GM20431 (cell line): ENCODE measurements around the gene RPS15A.

ENCODE experiments used
- in situ Hi-C: fragments of 300-500 bp; cut with MseI, MboI; formaldehyde crosslinking; loops from one replicate; pipeline ENCODE4 v1.15.0; 2020; ENCODE audit warnings: low sequenced_read_pairs; ENCODE audit not compliant: unreplicated experiment

The RPS15A gene

DNA sequence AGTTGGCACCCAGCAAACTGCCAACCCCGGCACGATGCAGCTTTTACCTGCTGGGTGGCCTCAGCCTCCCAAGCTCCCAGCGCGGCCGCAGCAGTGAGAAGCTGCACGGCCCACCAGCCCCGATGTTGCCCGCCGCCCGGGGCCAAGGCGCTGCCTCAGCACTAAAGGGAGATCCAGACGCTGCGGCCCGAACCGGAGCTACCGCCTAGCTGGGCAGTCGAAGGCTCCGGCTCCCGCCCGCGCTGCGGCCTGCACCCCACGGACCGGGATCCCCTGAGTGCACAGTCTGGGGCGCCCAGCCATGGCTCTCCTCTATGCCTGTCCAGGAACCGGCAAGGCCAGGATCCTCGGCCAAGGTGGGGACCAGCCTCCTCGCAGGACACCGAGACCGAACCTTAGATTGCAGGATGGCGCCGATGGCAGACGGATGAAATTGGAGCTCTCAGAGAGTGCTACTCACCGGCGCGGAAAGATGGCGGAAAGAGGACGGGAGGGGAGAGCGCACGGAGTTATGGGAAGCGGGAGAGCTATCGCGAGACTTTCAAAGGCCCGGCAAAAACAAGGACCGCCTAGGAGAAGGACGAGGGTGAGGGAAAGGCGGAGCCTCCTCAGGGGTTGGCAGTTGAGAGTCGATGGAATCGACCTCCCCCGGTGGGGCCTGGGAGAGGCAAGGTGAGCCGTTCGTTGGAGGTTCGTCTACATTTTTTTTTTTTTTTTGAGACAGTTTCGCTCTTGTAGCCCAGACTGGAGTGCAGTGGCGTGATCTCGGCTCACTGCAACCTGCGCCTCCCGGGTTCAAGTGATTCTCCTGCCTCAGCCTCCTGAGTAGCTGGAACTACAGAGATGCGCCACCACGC, at the start of gene RPS15A:
Gene RPS15A (minus strand): TSS at position 485 of the 857 bp plus-strand sequence. CDS start 1,221 bp downstream, outside the sequence.
- in situ Hi-C loops: no loop called here

DNA sequence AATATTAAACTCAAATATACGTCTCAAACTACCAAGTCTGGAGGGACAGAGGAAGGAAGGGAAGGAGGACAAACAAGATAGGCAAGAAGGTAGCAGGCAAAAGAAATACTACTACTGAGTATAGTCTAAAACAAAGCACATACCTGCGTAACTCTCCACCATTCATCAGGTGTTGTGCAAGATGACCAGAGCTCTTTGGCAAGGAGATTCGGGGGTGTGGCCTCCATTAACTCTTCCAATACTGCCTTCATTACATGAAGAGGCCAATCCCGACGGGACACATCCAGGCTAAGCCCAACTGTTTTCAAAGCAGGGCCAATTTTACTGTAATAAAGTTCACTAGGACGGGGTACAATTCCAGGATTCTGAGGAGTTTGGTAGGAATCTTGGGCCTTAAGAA, 49.4 kb upstream of the RPS15A start:
- in situ Hi-C loops: no loop called here

DNA sequence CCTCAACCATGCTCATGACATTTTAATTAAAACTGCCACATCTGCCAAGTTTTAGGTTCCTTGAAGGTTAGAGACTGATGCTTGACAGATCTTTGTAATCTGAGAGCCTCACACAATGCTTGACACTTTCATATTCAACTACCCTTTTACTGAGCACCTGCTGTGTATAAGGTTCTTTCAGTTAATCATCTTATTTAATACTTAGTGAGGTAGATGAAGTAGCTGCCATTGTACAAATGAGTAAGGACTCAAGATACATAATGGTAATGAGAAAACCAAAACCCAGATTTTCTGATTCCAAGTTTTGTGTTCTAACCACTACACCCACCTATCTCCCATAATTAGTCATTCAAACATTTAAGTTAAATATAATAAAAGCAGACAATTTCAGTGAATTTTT, 46.6 kb upstream of the RPS15A start:
- in situ Hi-C loops: no loop called here

DNA sequence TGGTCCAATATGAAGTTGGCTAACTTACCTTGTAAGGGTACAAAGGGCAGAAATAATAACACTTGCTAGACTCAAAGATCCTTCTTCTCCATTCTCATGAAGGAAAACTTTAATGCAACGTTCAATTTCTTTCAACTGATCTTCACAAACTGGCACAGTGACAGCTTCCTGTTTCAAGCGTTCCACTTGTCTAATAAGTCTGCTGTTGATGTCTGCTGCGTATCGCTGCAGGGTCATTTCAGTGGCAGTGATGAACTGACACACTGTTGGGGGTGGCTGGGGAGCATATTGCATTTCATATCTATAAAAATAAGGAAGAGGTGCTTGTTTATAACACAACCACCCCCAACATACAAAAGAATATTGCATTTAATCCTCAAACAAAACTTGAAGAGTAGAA, 44.7 kb upstream of the RPS15A start:
- in situ Hi-C loops: no loop called here

DNA sequence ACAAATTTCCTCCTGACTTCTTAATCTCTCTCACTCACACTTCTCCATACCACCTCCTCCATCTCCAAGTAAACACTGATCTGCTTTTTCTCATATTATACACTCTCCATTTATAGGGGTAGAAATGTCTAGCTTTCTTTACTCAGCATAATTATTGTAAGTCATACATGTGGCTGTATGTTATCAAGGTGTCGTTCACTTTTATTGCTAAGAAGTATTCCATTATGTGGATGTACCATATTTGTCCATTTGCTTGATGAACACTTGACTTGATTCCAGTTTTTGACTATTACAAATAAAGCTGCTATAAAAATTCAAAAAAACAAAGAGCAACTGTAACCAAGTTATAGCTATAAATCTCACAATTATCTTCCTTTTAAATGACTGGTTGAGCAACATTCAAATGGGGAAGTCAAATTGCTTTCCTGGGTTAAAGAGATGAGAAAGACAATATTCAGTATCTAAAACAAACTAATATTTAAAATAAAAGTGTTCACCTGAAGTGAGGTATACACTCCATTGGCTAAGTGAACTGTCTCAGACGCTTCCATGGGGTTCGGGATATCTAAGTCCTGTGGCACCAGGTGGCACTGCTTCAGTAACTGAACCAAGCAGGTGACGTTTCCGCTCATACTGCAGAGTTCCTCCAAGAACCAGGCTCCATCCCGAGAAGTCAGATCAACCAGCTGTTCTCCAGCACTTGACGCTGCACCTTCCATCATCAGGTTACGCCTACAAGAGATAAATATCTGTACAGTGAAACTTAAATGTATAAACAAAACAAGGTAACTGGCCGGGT, 43.8 kb upstream of the RPS15A start:
- in situ Hi-C loops: no loop called here

DNA sequence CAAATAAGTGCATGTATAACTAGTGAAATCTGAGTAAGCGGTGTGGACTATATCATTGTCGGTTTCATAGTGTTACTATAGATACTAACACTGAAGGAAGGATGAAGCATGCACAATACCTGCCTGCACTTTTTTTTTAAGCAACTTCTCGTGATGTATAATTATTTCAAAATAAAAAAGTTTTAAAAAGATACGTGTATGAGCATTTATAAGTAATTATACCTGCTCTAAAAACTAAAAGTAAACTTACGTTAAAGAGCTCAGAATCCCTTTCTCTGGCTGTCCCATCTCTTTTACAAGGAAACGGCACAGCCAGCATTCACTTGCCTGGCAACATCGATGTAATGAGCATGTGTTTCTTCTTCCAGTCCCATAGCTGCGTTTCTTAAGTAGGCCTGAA, 42.5 kb upstream of the RPS15A start:
- in situ Hi-C loops: no loop called here

DNA sequence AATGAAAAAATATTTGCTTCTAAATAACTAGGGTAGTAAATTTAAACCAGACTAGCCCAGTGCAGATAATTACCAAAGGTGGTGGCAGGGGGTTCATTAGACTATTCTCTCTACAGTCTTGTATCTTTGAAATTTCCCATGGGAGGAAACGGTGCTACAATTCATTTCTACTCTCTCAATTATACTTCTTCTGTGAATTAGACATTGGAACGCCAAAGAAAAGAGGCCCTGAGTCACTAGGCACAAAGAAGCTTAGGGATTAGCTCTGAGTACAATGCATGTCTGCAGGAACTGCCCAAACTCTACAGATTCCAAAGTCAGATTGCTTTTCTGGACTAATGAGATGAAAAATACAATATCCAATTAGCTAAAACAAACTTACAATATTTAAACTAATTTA, 41.9 kb upstream of the RPS15A start:
- in situ Hi-C loops: no loop called here

DNA sequence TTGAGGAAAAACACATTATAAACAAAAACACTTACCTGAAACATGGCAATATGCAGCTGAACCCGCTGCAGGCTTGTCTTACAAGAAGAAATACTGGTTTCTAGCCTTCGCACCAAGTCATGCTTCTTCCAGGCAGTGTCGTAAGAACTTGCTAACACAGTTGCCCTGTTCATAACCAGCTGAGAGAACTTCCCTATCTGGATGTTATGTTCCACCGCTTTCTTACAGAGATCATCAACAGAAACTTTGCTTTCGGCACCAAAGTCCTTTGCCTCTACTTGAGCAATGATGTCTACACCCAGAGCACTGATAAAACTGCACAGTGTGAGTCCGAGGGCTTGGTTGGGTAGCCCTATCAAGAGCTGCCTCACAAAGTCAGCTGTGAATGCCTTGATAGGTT, 39.1 kb upstream of the RPS15A start:
- in situ Hi-C loops: no loop called here

DNA sequence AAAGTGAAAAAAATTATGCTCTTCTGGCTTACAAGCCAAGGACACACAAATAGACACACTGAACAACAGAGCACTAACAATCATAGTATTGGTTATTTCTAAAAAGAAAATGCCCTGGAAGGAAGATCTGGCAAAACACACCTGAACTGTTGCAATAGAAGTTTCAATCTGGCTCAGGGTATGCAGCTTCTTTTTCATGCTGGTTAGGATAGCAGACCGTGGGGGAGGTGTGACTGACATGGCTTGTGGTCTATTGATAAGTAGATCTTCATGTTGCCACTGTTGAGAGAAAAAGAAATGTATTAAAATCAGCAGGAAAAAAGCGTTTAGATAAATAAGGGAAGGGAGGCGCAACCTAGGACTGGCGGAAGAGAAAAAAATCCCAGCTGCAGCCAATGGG, 37.8 kb upstream of the RPS15A start:
- in situ Hi-C loops: no loop called here

DNA sequence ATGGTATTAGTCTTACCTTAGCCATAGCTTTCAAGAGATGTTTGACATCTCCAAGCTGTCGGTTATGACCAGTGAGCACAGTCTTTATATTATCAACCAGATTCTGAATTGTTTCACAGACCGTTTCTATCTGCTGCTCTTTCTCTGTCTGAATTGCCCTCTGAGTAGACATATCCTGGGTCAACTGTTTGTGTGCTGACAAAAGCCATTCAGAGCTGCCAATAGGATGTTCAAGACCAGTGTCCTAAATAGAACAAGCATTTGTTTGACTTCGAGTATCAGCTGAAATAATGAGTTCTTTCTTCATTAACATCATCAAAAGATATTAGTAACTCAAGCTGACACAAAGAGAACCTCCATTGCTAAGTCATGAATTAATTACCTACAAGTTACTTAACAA, 26.2 kb upstream of the RPS15A start:
- in situ Hi-C loops: no loop called here

DNA sequence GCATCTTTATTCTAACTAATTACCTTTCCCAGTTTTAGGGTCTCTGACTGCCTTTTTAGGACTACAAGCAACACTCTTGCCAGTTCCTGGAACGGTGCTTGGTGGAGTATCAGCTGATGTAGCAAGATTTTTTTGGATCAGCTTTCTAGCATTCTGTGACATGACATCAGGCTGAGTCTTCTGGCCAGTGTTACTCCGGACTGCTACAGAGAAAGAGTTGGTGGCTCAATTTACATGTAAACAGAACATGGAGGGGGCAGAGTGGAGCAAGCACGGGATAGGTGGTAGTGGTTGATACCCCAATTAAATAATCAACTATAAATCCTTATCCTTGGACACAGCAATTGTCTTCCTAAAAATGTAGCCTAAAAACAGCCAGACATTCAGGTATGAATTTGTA, 21.8 kb upstream of the RPS15A start:
- in situ Hi-C loops: no loop called here

DNA sequence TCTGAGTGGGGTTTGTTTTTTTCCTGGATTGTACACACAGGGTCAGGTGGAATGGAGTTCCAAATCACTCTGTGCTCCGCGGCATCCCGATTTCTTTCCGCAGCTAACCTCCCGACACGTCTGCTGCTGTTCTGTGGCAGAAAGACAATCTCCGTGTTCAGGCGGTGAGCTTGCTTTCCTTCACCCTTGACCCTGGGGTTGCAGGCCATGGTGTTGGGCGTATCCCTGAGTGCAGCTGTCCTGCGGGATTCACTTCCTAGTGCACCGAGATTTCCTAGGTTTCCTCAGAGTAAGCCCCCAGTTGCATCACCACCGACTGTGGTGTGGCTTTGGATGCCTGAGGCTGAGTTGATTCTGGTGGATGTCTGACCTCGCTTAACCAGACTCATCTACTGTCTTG, 19.0 kb upstream of the RPS15A start:
- in situ Hi-C loops: no loop called here

DNA sequence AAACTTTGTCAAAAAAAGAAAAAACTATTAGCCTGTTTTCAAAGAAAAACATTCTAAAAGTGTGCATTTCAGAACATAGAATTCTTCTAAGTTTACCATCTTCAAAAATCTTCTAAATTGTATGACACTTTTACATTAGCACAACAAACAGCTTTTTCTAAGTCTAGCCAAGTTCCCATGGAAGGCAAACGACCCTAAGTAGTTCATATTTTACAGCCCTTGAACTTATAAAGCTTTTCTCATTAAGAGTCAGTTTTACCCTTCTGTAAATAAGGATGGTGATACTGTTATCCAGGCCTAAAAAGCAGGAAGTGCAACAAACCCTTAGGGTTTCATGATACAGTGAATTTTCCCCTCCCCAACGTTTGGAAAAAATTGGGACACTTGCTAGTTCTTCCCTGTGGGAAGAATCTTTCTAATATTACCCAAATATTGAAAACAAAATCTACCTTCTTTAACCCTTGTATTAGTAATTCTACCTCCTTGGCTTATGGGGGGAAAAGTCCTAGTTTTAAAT, 15.2 kb upstream of the RPS15A start:
- in situ Hi-C loops: no loop called here

DNA sequence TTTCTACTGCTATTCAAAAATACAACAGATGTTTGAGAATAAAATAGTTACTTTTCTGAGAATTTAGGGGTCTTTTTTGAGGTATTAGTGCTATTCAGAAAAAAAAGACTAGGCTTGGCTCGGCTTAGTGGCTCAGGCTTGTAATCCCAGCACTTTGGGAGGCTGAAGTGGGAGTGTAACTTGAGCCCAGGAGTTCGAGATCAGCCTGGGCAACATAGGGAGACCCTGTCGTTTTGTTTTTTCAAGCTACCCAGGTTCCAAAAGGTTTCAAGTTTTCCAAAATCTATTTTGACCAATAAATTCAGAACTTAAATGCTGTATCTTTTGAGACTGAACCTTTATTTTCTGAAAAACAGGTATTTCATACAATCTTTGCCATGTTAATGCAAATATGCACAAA, 14.4 kb upstream of the RPS15A start:
- in situ Hi-C loops: no loop called here

DNA sequence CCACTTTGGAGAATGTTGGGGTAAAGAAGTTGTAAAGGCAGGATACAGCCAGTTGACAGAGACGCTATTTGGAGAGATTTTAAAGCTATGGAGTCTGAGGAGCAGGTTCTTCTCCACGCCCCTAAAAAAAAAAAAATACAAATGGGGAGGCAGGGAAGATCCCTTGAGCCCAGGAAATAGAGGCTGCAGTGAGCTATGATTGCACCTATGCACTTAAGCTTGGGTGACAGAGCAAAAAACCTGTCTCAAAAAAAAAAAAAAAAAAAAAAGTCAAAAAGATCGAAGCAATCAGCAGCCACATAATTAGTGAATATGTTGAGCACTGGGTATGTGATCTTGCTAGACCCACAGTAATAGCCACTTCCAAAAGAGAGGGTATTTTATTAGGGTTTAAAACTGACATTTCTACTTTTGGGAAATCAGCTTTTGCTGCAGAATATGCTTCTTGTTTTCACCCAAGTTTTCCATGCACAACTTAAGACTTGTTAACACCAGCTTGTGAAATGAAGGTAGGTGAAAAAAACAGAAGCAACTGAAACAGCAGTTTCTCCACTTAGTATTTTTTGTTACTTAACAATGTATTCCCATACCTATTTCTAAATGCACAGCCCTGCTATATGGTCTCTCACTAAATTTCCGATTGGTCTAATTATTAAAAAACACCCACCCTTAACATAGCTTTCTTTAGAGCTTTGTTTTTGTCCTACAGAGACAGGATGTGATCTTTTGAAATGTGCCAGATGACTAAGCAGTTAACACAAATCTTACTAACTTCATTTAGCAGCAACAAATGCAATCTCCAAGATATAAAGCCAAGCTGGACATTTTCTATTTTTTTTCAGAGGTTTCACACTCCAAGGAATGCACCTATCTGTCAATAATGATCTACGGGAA, 13.7 kb upstream of the RPS15A start:
- in situ Hi-C loops: no loop called here

DNA sequence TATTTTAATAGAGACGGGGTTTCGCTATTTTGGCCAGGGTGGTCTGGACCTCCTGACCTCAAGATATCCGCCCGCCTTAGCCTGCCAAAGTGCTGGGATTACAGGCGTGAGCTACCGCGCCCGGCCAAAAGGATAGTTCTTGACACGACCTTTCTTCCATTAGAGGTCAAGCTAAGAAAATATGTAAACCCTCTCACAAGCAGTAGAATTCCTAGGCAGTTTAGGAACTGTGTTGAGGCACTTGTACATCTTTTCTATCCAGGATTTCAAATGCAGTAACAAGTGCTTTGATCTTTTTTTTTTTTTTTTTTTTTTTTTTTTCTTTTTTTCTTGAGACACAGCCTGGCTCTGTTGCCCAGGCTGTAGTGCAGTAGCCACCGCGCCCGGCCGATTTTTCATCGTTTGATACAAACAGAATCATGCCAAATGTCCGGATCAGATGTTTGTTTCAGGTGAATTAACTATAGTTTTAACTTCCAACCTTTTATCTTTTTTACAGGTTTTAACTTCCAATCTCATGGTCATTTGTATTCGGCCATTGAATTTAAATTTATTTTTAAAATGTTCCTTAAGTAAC, 12.7 kb upstream of the RPS15A start:
- in situ Hi-C loops: no loop called here

DNA sequence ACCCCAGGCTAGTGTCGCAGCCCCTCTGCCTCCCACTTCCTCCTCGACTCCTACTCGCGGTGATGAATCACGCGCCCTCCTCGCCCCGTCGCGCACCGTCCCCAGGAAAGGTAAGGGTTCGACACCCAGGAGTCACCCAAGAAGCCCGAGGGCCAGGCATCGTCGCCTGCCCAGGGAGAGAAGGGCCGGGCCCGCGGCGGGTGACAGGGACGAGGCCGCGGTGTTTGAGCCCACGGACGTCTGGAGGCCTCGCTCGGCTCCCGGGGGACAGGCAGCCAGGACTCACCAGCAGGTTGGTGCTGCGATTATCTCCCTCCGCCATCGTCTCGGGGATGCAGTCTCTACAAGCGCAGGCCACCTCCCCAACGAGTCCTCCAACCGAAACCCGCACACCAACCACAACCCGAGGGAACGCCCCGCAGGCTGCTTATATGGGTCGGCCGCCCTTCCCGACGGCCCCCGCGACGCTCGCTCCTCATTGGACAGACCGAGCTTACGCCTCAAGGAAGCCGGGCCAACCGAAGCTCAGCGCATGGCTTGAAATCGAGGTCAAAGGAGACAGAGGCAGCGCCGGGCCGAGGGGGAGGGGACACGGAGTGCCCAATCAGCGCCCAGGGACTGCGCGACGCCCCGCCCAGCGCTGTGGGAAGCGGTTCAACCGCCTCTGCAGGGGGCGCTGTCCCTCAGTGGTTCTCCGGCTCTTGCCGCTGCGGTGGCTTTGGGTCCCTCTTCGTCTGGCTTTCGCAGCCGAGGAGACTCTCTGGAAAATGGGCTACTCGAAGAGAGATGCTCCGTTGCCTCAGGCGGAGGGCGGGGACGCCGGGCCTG, 11.2 kb upstream of the RPS15A start, which contains the start of gene ARL6IP1:
Gene ARL6IP1 (minus strand): TSS at position 405 of the 828 bp plus-strand sequence. CDS start 83 bp downstream, at position 322.
- in situ Hi-C loops: no loop called here

DNA sequence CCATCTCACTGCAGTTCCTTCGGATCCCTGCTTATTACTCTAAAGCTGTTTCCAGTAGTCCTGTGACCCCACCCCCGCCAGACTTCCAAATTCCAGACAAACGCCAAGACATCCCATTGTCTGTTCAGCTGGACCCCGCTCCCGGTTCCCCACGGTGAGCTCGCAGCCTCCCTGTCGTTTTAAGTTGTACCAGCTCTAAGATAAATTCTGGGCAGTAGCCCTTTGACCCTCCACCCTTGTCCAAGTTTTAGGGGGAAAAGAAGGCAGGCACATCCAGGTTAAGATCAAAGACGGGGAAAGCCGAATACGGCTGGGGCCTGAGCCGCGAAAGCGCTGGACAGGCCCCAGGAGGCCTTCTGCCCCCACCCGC, 10.6 kb upstream of the RPS15A start:
- in situ Hi-C loops: no loop called here

DNA sequence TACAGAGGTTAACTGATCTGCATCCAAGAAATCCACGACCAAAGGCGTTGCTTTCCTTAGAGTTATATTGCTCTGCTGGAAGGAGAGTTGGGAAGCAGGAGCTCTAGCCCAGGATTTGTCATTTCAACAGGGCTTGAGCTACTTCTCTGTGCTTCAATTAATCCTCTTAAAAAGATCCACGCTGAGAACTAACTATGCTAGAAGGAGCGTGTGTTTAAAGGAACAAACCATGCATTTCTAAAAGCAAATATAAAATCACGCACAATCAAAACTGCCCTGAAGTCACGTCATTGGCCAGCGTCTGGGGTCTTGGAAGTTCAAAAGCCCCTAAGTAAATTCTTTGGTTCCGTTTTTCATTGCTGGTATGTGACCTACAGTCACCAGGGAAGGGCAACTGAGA, 10.2 kb upstream of the RPS15A start:
- in situ Hi-C loops: no loop called here
